IMR-90 (cell line): ENCODE results near the gene PAPSS1.

Source experiments
- BHLHE40 ChIP-seq: fragments of 150-350 bp; IDR thresholded peaks from 2 replicates; pipeline ENCODE4 v1.6.1; 2016; ENCODE audit warnings: mild to moderate bottlenecking, low read depth, low read length
- CTCF ChIP-seq: conservative IDR thresholded peaks from 2 replicates; pipeline ENCODE4 v1.5.1; 2012; ENCODE audit warnings: mild to moderate bottlenecking, low read depth, low read length, improper control_type of control experiment
- ELK1 ChIP-seq: fragments of 150-350 bp; IDR thresholded peaks from 2 replicates; pipeline ENCODE4 v1.6.1; 2016; ENCODE audit warnings: low read depth, mild to moderate bottlenecking, low read length, moderate library complexity, borderline replicate concordance
- MAZ ChIP-seq: IDR thresholded peaks from 2 replicates; pipeline ENCODE4 v1.6.1; 2012; ENCODE audit warnings: low read depth, mild to moderate bottlenecking, low read length, improper control_type of control experiment, moderate library complexity, borderline replicate concordance
- NFE2L2 ChIP-seq: fragments of 150-350 bp; IDR thresholded peaks from 2 replicates; pipeline ENCODE4 v1.6.1; 2016; ENCODE audit warnings: low read depth, mild to moderate bottlenecking, low read length
- POLR2A ChIP-seq: IDR thresholded peaks from 2 replicates; pipeline ENCODE4 v1.6.1; 2012; ENCODE audit warnings: mild to moderate bottlenecking, low read depth, low read length
- RCOR1 ChIP-seq: IDR thresholded peaks from 2 replicates; pipeline ENCODE4 v1.6.1; 2012; ENCODE audit warnings: mild to moderate bottlenecking, low read length, improper control_type of control experiment; ENCODE audit not compliant: insufficient replicate concordance
- SMC3 ChIP-seq: fragments of 150-350 bp; IDR thresholded peaks from 2 replicates; pipeline ENCODE4 v1.6.1; 2016; ENCODE audit warnings: low read depth, mild to moderate bottlenecking, antibody characterized with exemption, low read length, moderate library complexity

DNA sequence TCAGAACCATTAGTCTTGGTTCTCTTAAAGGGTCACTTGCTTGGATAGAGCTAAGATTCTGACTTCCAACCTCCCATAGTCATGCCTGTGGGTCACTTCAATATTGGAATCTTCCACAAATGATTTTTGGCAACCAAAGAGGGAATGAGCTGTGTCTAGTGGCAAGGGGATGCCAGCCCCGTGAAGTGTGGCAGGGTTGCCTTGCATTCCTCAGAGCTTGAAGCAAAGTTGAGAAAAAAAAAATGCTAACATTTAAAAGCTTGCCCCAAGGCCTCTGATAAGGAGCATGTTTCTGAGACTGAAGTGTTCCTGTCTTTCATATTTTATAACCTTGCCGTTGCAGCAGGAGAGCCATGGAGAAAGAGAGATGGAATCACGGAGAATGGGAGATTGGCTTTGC is 120.2 kb downstream of the PAPSS1 start:
- TF ChIP-seq CTCF: no peak
- TF ChIP-seq POLR2A: no peak
- TF ChIP-seq NFE2L2: no peak
- no peak for TF ChIP-seq SMC3
- TF ChIP-seq RCOR1: no peak
- TF ChIP-seq ELK1: no peak
- no peak for TF ChIP-seq BHLHE40
- TF ChIP-seq MAZ: no peak
